OCI-LY3 (cell line): ENCODE measurements around the gene ALS2.

Experiments
- H2AFZ ChIP-seq: fragments of 200-600, 300-600 bp; shearing (Covaris generic); 2 replicates; pipeline ENCODE4 v1.6.0; 2014; ENCODE audit warnings: antibody characterized with exemption, low read depth, low read length
- H3K27ac ChIP-seq: fragments of 200-600, 300-600 bp; sonication (generic); 2 replicates; pipeline ENCODE4 v1.5.1; 2014; ENCODE audit warnings: mild to moderate bottlenecking, low read length, moderate library complexity, mixed read lengths
- H3K27me3 ChIP-seq: fragments of 200-600, 300-600 bp; sonication (generic); 2 replicates; pipeline ENCODE4 v1.6.1; 2014; ENCODE audit warnings: low read depth, low read length, mixed read lengths
- H3K36me3 ChIP-seq: fragments of 200-600, 300-600 bp; sonication (generic); replicated peaks from 2 replicates; pipeline ENCODE3; 2014; ENCODE audit warnings: low read depth, low read length, mixed read lengths
- H3K4me1 ChIP-seq: fragments of 300-600, 200-600 bp; sonication (generic); 2 replicates; pipeline ENCODE4 v1.6.1; 2014; ENCODE audit warnings: low read length, mixed read lengths
- H3K4me2 ChIP-seq: fragments of 200-600, 300-600 bp; sonication (generic); 2 replicates; pipeline ENCODE4 v1.6.1; 2014; ENCODE audit warnings: low read length, mixed read lengths
- H3K4me3 ChIP-seq: fragments of 300-600, 200-600 bp; sonication (generic); 2 replicates; pipeline ENCODE4 v1.5.1; 2014; ENCODE audit warnings: antibody characterized with exemption, mild to moderate bottlenecking, low read length, moderate library complexity
- H3K79me2 ChIP-seq: fragments of 300-600, 200-600 bp; shearing (Covaris generic); 2 replicates; pipeline ENCODE4 v1.6.1; 2014; ENCODE audit warnings: mild to moderate bottlenecking, low read length, mixed read lengths
- H3K9ac ChIP-seq: fragments of 300-600, 200-600 bp; shearing (Covaris generic); 2 replicates; pipeline ENCODE4 v1.6.0; 2014; ENCODE audit warnings: mild to moderate bottlenecking, low read length, moderate library complexity
- H3K9me3 ChIP-seq: fragments of 200-600, 300-600 bp; shearing (Covaris generic); 2 replicates; pipeline ENCODE4 v1.6.1; 2014; ENCODE audit warnings: low read length, mixed read lengths; ENCODE audit not compliant: insufficient read depth
- H4K20me1 ChIP-seq: fragments of 200-600, 300-600 bp; sonication (generic); 2 replicates; pipeline ENCODE4 v1.6.1; 2016; ENCODE audit warnings: low read length, mixed read lengths; ENCODE audit not compliant: insufficient read depth
- EZH2phosphoT487 ChIP-seq: fragments of 200-600 bp; shearing (Covaris generic); IDR thresholded peaks from 2 replicates; pipeline ENCODE4 v1.6.1; 2018; ENCODE audit warnings: antibody characterized with exemption, mixed run types, low read depth
- TF ChIP-seq, protein P1 (sequence below): fragments of 200-600, 300-600 bp; sonication (generic); IDR thresholded peaks from 2 replicates; pipeline ENCODE4 v1.5.1; 2014; ENCODE audit warnings: antibody characterized with exemption, low read length, low read depth

The ALS2 gene

DNA sequence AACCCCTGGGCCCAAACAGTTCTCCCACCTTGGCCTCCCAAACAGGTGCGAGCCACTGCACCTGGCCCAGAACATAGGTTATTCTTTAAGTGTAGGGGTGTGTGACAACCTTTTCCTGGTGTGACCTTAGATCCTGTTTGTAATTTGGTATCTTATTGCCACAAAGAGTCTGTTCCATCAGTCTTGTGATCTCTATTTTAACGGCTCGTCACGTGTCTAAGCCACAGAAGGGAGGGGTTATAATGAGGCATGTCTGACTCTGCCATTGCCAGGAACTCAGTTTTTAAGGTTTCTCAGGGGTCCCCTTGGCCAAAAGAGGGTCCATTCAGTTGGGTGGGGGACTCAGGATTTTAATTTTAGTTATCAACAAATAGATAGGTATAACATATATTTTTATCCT, 4.4 kb upstream of the ALS2 start:
- no peaks in the 10 kb centered on the region for H3K9me3 ChIP-seq
- H3K4me3 ChIP-seq, result no peak overlapping the region
- H3K4me2 ChIP-seq, result no peak overlapping the region
- peaks cover 5% of the 10 kb centered on the region for H3K79me2 ChIP-seq
- no peaks in the 10 kb centered on the region for H4K20me1 ChIP-seq
- H3K9ac ChIP-seq, result no peak overlapping the region
- H2AFZ ChIP-seq, result no peak overlapping the region
- H3K27me3 ChIP-seq, result no peaks in the 10 kb centered on the region
- TF ChIP-seq, protein P1, sequence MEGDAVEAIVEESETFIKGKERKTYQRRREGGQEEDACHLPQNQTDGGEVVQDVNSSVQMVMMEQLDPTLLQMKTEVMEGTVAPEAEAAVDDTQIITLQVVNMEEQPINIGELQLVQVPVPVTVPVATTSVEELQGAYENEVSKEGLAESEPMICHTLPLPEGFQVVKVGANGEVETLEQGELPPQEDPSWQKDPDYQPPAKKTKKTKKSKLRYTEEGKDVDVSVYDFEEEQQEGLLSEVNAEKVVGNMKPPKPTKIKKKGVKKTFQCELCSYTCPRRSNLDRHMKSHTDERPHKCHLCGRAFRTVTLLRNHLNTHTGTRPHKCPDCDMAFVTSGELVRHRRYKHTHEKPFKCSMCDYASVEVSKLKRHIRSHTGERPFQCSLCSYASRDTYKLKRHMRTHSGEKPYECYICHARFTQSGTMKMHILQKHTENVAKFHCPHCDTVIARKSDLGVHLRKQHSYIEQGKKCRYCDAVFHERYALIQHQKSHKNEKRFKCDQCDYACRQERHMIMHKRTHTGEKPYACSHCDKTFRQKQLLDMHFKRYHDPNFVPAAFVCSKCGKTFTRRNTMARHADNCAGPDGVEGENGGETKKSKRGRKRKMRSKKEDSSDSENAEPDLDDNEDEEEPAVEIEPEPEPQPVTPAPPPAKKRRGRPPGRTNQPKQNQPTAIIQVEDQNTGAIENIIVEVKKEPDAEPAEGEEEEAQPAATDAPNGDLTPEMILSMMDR, result no peak
- TF ChIP-seq EZH2phosphoT487, result no peak
- H3K4me1 ChIP-seq, result peaks cover 1% of the 10 kb centered on the region
- no peaks in the 10 kb centered on the region for H3K36me3 ChIP-seq
- H3K27ac ChIP-seq, result no peak overlapping the region

DNA sequence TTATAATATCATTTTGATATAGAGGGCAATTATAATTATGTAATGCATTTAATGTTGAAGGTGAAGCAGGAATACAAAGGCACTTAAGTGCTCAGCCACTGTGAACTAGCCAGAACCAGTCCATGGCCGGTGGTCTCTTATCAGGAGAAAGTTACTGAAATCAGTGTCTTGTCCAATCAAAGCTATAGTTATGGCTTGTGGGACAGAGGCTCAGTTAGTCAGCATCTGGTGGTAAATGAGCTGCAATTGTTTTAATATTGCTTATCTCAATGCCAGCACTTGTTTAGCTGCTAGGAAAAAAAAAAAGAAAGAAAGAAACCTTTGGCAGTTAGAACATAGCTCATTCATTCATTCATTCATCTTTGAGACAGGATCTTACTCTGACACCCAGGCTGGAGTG, 3.8 kb upstream of the ALS2 start:
- H3K36me3 ChIP-seq, result no peaks in the 10 kb centered on the region
- H3K79me2 ChIP-seq, result peaks cover 11% of the 10 kb centered on the region
- H3K4me2 ChIP-seq, result no peak overlapping the region
- H3K9ac ChIP-seq, result no peak overlapping the region
- H3K4me1 ChIP-seq, result peaks cover 7% of the 10 kb centered on the region
- no peaks in the 10 kb centered on the region for H4K20me1 ChIP-seq
- H2AFZ ChIP-seq, result no peak overlapping the region
- TF ChIP-seq, protein P1, result no peak
- TF ChIP-seq EZH2phosphoT487, result no peak
- no peak overlapping the region for H3K4me3 ChIP-seq
- no peaks in the 10 kb centered on the region for H3K27me3 ChIP-seq
- H3K9me3 ChIP-seq, result no peaks in the 10 kb centered on the region
- no peak overlapping the region for H3K27ac ChIP-seq

DNA sequence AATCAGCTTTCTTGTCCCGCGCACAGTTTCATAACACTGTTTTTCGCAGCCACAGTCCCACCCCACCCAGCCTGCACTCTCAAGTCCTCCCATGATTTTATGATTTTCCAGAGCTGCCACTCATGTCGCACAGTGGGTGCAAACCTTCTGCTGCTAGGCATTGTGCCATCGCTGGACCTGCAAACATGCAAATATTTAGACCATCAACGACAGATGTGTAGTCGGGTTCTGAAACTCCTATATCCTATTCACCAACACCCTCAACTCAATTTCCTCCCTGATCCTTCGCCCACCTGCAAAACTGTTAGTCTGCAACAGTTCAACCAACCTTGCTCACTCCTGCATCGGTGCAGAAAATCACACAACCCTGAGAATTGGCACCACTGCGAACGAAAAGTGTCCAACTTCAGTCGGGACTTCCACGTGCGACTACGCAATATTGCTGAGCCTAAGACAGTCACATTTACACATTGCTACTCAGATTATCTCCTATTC, 871 bp upstream of the ALS2 start:
- Histone ChIP-seq H3K9ac (peak overlapping the region; percentile 56), H3K9me3 (no peaks in the 10 kb centered on the region), H3K79me2 (peaks cover 13% of the 10 kb centered on the region), H3K36me3 (no peaks in the 10 kb centered on the region), H3K27ac (0 out of 2 replicates have a peak overlapping the region, but pooled peaks have one; percentile 22), H2AFZ (peak overlapping the region; percentile 100), H3K4me3 (peak overlapping the region; percentile 77), H3K4me1 (peaks cover 9% of the 10 kb centered on the region), H3K27me3 (no peaks in the 10 kb centered on the region), H3K4me2 (peak overlapping the region; percentile 90), H4K20me1 (no peaks in the 10 kb centered on the region)
- TF ChIP-seq EZH2phosphoT487, result no peak
- TF ChIP-seq, protein P1, result no peak

DNA sequence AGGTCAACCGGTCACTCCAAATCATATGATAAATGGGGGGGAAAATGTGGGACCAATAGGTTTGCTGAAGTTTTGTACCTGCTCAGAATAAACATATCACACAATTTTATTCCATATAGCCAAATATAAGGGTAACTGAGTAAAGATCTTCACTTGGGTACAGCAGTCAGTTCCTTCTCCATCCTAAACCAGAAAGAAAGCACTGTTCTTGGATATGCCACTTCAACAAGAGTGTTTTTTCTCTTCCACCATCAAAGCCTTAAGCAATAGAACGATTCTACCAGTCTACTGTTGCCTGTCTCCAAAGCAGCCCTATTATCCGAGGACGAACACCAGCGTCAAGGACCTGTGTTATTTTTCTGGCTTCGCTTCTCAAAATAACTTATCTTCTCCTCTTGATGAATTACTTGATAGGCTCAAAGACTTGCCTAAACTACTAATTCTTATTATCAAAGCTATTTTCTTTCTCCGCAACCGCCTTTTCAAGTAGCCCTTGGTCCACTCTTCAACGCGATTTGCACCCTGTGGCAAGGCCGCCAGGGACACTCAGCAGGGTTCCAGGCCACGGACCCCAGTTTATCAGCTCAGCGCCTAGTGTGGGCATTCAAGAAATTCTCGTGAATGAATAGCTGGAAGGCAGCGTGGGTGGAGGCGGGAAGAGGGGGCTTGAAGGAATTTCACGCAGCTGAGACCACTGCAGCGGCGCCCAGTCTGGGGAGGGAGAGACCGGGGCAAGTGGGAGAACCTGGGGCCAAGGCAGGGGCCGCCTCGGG, 646 bp downstream of the ALS2 start:
- H3K27me3 ChIP-seq, result no peaks in the 10 kb centered on the region
- H3K9ac ChIP-seq, result peak overlapping the region; percentile 56
- peaks cover 13% of the 10 kb centered on the region for H3K79me2 ChIP-seq
- peaks cover 9% of the 10 kb centered on the region for H3K4me1 ChIP-seq
- H3K9me3 ChIP-seq, result no peaks in the 10 kb centered on the region
- no peaks in the 10 kb centered on the region for H4K20me1 ChIP-seq
- peak overlapping the region; percentile 99 for H3K4me2 ChIP-seq
- peak overlapping the region; percentile 100 for H2AFZ ChIP-seq
- H3K4me3 ChIP-seq, result peak overlapping the region; percentile 77
- no peak for TF ChIP-seq EZH2phosphoT487
- TF ChIP-seq, protein P1, result no peak
- no peak overlapping the region for H3K27ac ChIP-seq
- no peaks in the 10 kb centered on the region for H3K36me3 ChIP-seq
